HUDEP-2 (cell line): ENCODE results near the gene CDYL2.
"Not testable (repeated sequence)": the region's sequence is repeated elsewhere in the genome, so short reads cannot be mapped to it uniquely, and the experiment has no call there.

Source experiments
- DNase-seq, 76 experiments: peaks; one replicate each; lab custom pipeline; 2025; ENCODE audit not compliant: unreplicated experiment in 76 of 76; lab: John Stamatoyannopoulos, UW

CDYL2 gene

GRCh38 chr16:80674884-80675283 lies 129.5 kb downstream of the CDYL2 start:
- DNase-seq, result no peak

- DNase-seq, result no peak
These were observed 132.0 kb downstream of the CDYL2 start for GRCh38 chr16:80672379-80672778.

GRCh38 chr16:80671281-80671849 lies 133.0 kb downstream of the CDYL2 start:
- no peak for DNase-seq

GRCh38 chr16:80670170-80670865 lies 134.1 kb downstream of the CDYL2 start:
- no peak for DNase-seq

- no peak for DNase-seq
These were observed 134.7 kb downstream of the CDYL2 start for GRCh38 chr16:80669673-80670072.

GRCh38 chr16:80667925-80668324 lies 136.5 kb downstream of the CDYL2 start:
- DNase-seq, result no peak

- DNase-seq, result no peak
These were observed 137.2 kb downstream of the CDYL2 start for GRCh38 chr16:80667251-80667560.

GRCh38 chr16:80666378-80667250 lies 137.8 kb downstream of the CDYL2 start:
- DNase-seq, result no peak

GRCh38 chr16:80665356-80665755 lies 139.0 kb downstream of the CDYL2 start:
- no peak for DNase-seq

- no peak for DNase-seq
These were observed 139.6 kb downstream of the CDYL2 start for GRCh38 chr16:80664786-80665185.

GRCh38 chr16:80664226-80664625 lies 140.2 kb downstream of the CDYL2 start:
- DNase-seq, result no peak

- no peak for DNase-seq
These were observed 141.3 kb downstream of the CDYL2 start for GRCh38 chr16:80663078-80663477.

GRCh38 chr16:80659865-80660264 lies 144.5 kb downstream of the CDYL2 start:
- no peak for DNase-seq

- no peak for DNase-seq
These were observed 147.7 kb downstream of the CDYL2 start for GRCh38 chr16:80656711-80657150.

- no peak for DNase-seq
These were observed 148.2 kb downstream of the CDYL2 start for GRCh38 chr16:80656161-80656560.

- no peak for DNase-seq
These were observed 148.6 kb downstream of the CDYL2 start for GRCh38 chr16:80655751-80656150.

GRCh38 chr16:80654094-80654862 lies 150.1 kb downstream of the CDYL2 start:
- no peak for DNase-seq

GRCh38 chr16:80652441-80652840 lies 152.0 kb downstream of the CDYL2 start:
- DNase-seq, result no peak

GRCh38 chr16:80650281-80650680 lies 154.1 kb downstream of the CDYL2 start:
- not testable (repeated sequence) for DNase-seq

- no peak for DNase-seq
These were observed 164.1 kb downstream of the CDYL2 start for GRCh38 chr16:80640316-80640715.

GRCh38 chr16:80639636-80640035 lies 164.8 kb downstream of the CDYL2 start:
- DNase-seq, result no peak
